Right atrium auricular region (tissue), 2 donors: ENCODE results near the gene GRB10. TPM values are rescaled to one million over a fixed set of nuclear protein-coding genes. Genes with fewer than 3 reads are reported as not detected.
A peak's percentile ranks its signal among the peaks of the same experiment; 100 is the strongest.

ENCODE experiments used
- DNase-seq: peaks from one replicate; pipeline ENCODE4 v3.0.0-alpha.2; 2019; ENCODE audit warnings: low spot score
- H3K27ac ChIP-seq, 2 donors: fragments of 200-600 bp; sonication (generic); 1 replicate in 1 of 2; 2 replicates in 1 of 2; pipeline ENCODE4 v1.5.1; 2016 to 2019
- H3K27me3 ChIP-seq, 2 donors: fragments of 200-600 bp; sonication (generic); one replicate each; pipeline versions ENCODE4 v1.5.1 to v1.6.0; 2017 to 2019
- H3K36me3 ChIP-seq: fragments of 200-600 bp; sonication (generic); one replicate; pipeline ENCODE4 v1.5.1; 2016
- H3K4me1 ChIP-seq, 2 donors: fragments of 200-600 bp; sonication (generic); one replicate each; pipeline versions ENCODE4 v1.5.1 to v1.6.0; 2017 to 2019
- H3K4me3 ChIP-seq, 2 donors: fragments of 200-600 bp; sonication (generic); 1 replicate in 1 of 2; 2 replicates in 1 of 2; pipeline ENCODE4 v1.5.1; 2017 to 2019; ENCODE audit warnings: mild to moderate bottlenecking in 1 of 2, moderate library complexity in 1 of 2
- H3K9me3 ChIP-seq, 2 donors: fragments of 200-600 bp; sonication (generic); one replicate each; pipeline ENCODE4 v1.5.1; 2019
- total RNA-seq, 2 donors: library from RNA; depleted of rRNA; stranded (reverse); fragments of >200 nt; gene quantifications; one replicate each; pipeline ENCODE4 v1.1.0, GENCODE V29; 2016
- TF ChIP-seq, protein P1 (sequence below), 2 donors: fragments of 200-600 bp; sonication (generic); IDR thresholded peaks; one replicate each; pipeline ENCODE4 v1.5.1; 2019; ENCODE audit warnings: antibody characterized with exemption in 2 of 2

GRB10 gene
- total RNA-seq, 2 donors from 2014 or later, result 36.5 to 39.0 TPM

DNA sequence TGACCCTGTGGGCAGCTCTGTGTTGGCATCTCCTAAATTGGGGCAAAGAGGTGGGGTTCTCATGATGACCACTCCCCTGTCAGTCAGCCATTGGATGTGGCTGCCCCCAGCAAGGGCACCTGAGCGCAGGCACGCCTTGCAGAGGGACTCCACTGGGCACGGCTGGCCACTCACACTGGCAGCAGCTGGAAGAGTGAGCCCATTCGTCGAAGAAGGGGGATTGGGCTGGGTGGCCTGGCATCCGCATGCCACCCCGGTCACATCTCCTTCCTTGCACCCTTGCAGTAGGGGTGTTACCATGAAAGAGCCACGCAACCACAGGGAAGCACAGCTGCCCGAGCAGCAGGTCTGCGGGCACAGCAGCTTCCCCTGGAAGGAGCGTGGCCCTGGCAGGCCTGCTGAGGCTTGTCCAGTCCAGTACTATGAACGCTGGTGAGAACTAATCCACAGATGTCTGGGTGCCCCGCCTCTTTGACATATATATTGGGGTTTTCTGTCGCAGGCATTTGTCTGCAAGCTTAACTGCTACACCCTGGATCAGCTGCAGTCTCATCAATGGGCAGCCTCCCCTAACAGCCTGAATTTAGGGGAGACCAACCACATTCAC is 25.7 kb upstream of the GRB10 start:
- H3K4me3 ChIP-seq, result no peak overlapping the region
- H3K27ac ChIP-seq, result no peak overlapping the region
- TF ChIP-seq, protein P1, sequence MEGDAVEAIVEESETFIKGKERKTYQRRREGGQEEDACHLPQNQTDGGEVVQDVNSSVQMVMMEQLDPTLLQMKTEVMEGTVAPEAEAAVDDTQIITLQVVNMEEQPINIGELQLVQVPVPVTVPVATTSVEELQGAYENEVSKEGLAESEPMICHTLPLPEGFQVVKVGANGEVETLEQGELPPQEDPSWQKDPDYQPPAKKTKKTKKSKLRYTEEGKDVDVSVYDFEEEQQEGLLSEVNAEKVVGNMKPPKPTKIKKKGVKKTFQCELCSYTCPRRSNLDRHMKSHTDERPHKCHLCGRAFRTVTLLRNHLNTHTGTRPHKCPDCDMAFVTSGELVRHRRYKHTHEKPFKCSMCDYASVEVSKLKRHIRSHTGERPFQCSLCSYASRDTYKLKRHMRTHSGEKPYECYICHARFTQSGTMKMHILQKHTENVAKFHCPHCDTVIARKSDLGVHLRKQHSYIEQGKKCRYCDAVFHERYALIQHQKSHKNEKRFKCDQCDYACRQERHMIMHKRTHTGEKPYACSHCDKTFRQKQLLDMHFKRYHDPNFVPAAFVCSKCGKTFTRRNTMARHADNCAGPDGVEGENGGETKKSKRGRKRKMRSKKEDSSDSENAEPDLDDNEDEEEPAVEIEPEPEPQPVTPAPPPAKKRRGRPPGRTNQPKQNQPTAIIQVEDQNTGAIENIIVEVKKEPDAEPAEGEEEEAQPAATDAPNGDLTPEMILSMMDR (IDR thresholded peaks at IDR 0.05), result no peak
- no peaks in the 10 kb centered on the region for H3K27me3 ChIP-seq
- H3K4me1 ChIP-seq, result peaks cover 0 to 15% of the 10 kb centered on the region in 2 donors
- no peaks in the 10 kb centered on the region for H3K36me3 ChIP-seq
- no peaks in the 10 kb centered on the region for H3K9me3 ChIP-seq
- peak; percentile 46 for DNase-seq

DNA sequence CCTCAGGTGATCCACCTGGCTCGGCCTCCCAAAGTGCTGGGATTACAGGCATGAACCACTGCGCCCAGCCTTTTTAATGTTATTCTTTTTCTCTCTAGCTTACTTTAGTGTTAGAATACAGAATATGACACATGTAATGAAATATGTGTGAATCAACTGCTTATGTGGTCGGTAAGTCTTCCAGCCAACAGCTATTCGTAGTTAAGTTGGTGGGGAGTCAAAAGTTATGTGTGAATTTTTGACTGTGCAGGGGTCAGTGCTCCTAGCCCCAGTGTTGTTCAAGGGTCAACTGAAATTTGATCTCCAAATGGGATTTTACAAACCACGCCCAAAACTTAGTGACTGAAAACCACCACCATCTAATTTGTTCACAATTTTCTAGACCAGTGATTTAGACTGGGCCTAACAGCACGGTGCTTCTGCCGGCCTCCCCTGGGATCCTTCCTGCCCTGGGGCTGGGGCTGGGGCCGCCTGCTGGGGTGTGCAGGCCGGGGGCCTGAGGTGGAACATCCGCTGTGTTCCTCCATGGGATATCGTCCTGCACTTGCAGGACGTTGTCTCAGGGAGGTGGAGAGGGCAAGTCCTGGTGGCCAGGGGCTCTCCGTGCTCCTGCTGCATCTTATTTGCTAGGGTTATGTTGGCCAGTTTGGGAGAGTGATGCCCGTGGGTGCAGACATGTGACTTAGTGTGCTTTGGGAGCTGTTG is 24.5 kb upstream of the GRB10 start:
- Histone ChIP-seq H3K4me1 (peaks cover 0 to 4% of the 10 kb centered on the region in 2 donors), H3K4me3 (no peak overlapping the region), H3K27ac (no peak overlapping the region), H3K27me3 (no peaks in the 10 kb centered on the region), H3K9me3 (no peaks in the 10 kb centered on the region), H3K36me3 (no peaks in the 10 kb centered on the region)
- no peak for DNase-seq
- TF ChIP-seq, protein P1 (IDR thresholded peaks at IDR 0.05), result no peak

DNA sequence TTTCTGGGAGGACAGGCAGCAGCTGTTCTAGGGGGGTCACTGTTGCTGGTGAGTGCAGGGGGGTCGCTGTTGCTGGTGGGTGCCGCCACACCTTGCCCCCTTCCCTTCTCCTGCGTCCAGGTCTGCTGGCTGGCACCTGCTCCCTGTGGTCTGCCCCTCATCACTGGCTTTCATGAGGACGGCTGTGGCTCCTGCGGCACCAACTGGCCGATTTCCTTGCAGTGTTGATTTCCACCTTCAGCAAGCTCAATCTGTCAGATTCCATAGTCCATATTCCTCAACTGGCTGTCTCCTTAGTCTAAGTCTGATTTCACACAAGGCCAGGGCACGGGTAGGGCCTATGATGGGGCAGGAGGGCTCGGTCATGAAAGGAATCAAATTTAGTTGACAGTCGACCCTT is 23.4 kb upstream of the GRB10 start:
- peak; percentile 34 for DNase-seq
- H3K4me1 ChIP-seq, result no peaks in the 10 kb centered on the region
- no peaks in the 10 kb centered on the region for H3K27me3 ChIP-seq
- no peaks in the 10 kb centered on the region for H3K9me3 ChIP-seq
- H3K4me3 ChIP-seq, result no peak overlapping the region
- TF ChIP-seq, protein P1 (IDR thresholded peaks at IDR 0.05), result no peak
- H3K36me3 ChIP-seq, result no peaks in the 10 kb centered on the region
- H3K27ac ChIP-seq, result no peak overlapping the region

DNA sequence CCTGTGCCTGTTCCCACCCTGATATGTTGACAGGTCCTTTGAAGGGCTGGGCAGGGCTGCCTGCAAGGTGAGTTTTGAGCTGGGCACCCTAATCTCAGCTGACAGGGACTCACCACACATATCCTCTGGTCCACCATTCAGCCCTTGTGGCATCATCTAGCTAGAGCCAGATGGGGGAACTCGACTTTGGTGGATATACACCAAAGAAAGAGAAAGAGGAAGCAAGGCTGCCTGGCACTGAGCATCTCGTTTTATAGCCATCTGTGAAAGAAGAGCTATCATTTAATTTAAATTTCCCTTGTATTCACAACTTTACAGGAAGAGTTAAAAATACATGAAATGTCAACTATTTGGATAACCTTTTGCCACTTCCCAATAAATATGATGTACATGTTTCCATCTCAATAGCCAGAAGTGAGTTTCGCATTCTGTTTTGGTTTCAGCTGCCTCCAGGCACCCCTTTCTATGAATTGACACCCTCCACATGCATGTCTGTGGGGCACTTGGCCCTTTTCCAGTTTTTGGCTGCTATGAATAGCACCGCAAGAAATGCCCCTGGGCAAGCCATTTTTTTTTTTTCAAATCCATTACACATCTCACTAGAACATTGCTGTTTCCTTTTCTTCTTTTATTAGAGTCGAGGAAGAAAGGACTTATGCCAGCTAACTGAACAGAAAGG is 22.9 kb upstream of the GRB10 start:
- DNase-seq, result no peak

DNA sequence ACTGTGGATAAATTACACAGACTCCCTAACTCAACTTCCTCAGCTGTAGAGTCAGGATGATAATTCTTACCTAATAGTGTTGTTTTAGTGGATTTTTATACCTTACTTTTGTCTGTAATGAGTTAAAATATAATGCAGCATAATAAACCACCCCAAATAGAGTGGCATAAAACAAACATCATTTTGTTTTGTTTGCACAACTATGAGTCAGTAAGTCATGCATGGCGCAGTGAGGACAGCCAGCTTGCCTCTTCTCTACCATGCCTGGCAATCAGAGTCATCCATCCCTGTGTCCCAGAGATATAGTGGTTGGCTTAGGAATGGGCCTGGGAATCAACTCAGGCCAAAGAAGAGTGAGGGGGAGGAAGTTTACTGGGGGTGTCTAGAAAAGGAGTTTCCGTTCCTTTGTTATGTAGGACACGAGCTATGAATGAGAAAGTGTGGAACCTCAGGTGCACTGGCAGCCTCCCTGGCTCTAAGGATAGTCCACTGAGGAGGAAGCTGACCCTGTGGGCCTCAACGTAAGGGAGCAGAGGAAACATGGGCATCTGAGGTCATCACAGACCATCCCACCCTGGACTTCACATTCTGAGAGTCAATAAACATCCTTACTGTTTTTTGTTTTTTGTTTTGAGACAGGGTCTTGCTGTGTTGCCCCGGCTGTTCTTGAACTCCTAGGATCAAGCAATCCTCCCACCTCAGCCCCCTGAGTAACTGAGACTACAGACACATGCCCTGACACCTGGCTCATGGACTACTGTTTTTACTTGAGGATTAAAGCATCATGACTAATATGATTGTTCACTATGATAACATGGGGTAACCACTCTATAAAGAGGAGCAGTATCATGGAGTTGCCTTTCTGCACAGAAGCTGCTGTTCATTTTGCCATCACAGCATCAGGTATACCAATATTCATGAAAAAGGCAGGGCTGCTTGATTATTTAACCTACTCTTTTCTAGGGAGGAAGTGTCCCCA is 21.0 kb upstream of the GRB10 start:
- H3K4me1 ChIP-seq, result no peaks in the 10 kb centered on the region
- H3K27me3 ChIP-seq, result no peaks in the 10 kb centered on the region
- TF ChIP-seq, protein P1 (IDR thresholded peaks at IDR 0.05), result no peak
- no peaks in the 10 kb centered on the region for H3K36me3 ChIP-seq
- no peak for DNase-seq
- no peak overlapping the region for H3K4me3 ChIP-seq
- H3K27ac ChIP-seq, result no peak overlapping the region
- H3K9me3 ChIP-seq, result no peaks in the 10 kb centered on the region

More for the DNA sequence above, 22.9 kb upstream of the GRB10 start:
- H3K36me3 ChIP-seq, result no peaks in the 10 kb centered on the region
- H3K4me1 ChIP-seq, result no peaks in the 10 kb centered on the region
- no peak overlapping the region for H3K4me3 ChIP-seq
- no peak overlapping the region for H3K27ac ChIP-seq
- TF ChIP-seq, protein P1 (IDR thresholded peaks at IDR 0.05), result no peak
- no peaks in the 10 kb centered on the region for H3K9me3 ChIP-seq
- H3K27me3 ChIP-seq, result no peaks in the 10 kb centered on the region
